Trophoblast cell (in vitro differentiated cells and primary cell): ENCODE results near the gene TUBB4A.
A peak's percentile ranks its signal among the peaks of the same experiment; 100 is the strongest.

Experiments used
- DNase-seq, 2 donors: peaks; one replicate each; pipeline ENCODE4 v3.0.0-alpha.2; 2016
- H2AFZ ChIP-seq: 2 replicates; pipeline ENCODE4 v1.6.1; 2013; ENCODE audit warnings: low read length, moderate library complexity, mild to moderate bottlenecking; ENCODE audit not compliant: insufficient read depth, poor library complexity
- H2AK5ac ChIP-seq: 2 replicates; pipeline ENCODE4 v1.6.1; 2013; ENCODE audit warnings: mild to moderate bottlenecking, low read length
- H2BK120ac ChIP-seq: 2 replicates; pipeline ENCODE4 v1.6.1; 2013; ENCODE audit warnings: low read length, mild to moderate bottlenecking, moderate library complexity; ENCODE audit not compliant: insufficient read depth, poor library complexity
- H2BK12ac ChIP-seq: 2 replicates; pipeline ENCODE4 v1.6.1; 2013; ENCODE audit warnings: mild to moderate bottlenecking, low read length, moderate library complexity
- H2BK5ac ChIP-seq: 2 replicates; pipeline ENCODE4 v1.6.1; 2013; ENCODE audit warnings: low read length, low read depth, moderate library complexity, mild to moderate bottlenecking; ENCODE audit not compliant: poor library complexity
- H3K14ac ChIP-seq: 2 replicates; pipeline ENCODE4 v1.6.1; 2013; ENCODE audit warnings: mild to moderate bottlenecking, low read length
- H3K18ac ChIP-seq: 2 replicates; pipeline ENCODE4 v1.6.1; 2013; ENCODE audit warnings: mild to moderate bottlenecking, low read length
- H3K23ac ChIP-seq: 2 replicates; pipeline ENCODE4 v1.6.1; 2013; ENCODE audit warnings: low read length
- H3K27ac ChIP-seq: 2 replicates; pipeline ENCODE4 v1.5.1; 2013; ENCODE audit warnings: low read depth, mild to moderate bottlenecking, inconsistent platforms, low read length, moderate library complexity
- H3K27me3 ChIP-seq: 2 replicates; pipeline ENCODE4 v1.6.1; 2013; ENCODE audit warnings: inconsistent platforms, mild to moderate bottlenecking, low read length, moderate library complexity; ENCODE audit not compliant: insufficient read depth
- H3K36me3 ChIP-seq, 2 experiments: 1 replicate in 1 of 2; 2 replicates in 1 of 2; pipeline ENCODE4 v1.6.1; 2013; ENCODE audit warnings: low read length in 2 of 2, mild to moderate bottlenecking in 2 of 2, moderate library complexity in 1 of 2; ENCODE audit not compliant: insufficient read depth in 2 of 2, control insufficient read depth in 1 of 2
- H3K4ac ChIP-seq: 2 replicates; pipeline ENCODE4 v1.6.1; 2013; ENCODE audit warnings: low read depth, mild to moderate bottlenecking, low read length, moderate library complexity
- H3K4me1 ChIP-seq, 2 experiments: 1 replicate in 1 of 2; 2 replicates in 1 of 2; pipeline ENCODE4 v1.6.1; 2013; ENCODE audit warnings: low read length in 2 of 2, mild to moderate bottlenecking in 2 of 2, moderate library complexity in 1 of 2; ENCODE audit not compliant: insufficient read depth in 2 of 2, control insufficient read depth in 1 of 2
- H3K4me2 ChIP-seq: 2 replicates; pipeline ENCODE4 v1.6.1; 2013; ENCODE audit warnings: inconsistent platforms, mild to moderate bottlenecking, low read length, moderate library complexity
- H3K4me3 ChIP-seq: 2 replicates; pipeline ENCODE4 v1.5.1; 2013; ENCODE audit warnings: mild to moderate bottlenecking, low read depth, low read length, inconsistent platforms
- H3K79me1 ChIP-seq: one replicate; pipeline ENCODE4 v1.6.1; 2013; ENCODE audit warnings: low read length
- H3K79me2 ChIP-seq: 2 replicates; pipeline ENCODE4 v1.6.1; 2013; ENCODE audit warnings: low read length, mild to moderate bottlenecking; ENCODE audit not compliant: control insufficient read depth, insufficient read depth, poor library complexity
- H3K9ac ChIP-seq: 2 replicates; pipeline ENCODE4 v1.6.1; 2013; ENCODE audit warnings: mild to moderate bottlenecking, low read length
- H3K9me3 ChIP-seq: 2 replicates; pipeline ENCODE4 v1.6.1; 2013; ENCODE audit warnings: low read depth, mild to moderate bottlenecking, control low read depth, inconsistent platforms, low read length; ENCODE audit not compliant: insufficient read depth
- H4K12ac ChIP-seq: 2 replicates; pipeline ENCODE4 v1.6.1; 2013; ENCODE audit warnings: low read depth, mild to moderate bottlenecking, low read length, moderate library complexity
- H4K8ac ChIP-seq: 2 replicates; pipeline ENCODE4 v1.6.1; 2013; ENCODE audit warnings: low read depth, mild to moderate bottlenecking, low read length, moderate library complexity
- H4K91ac ChIP-seq: one replicate; pipeline ENCODE4 v1.6.1; 2013; ENCODE audit warnings: low read depth, mild to moderate bottlenecking, low read length, moderate library complexity
- WGBS: extraction: QIAGEN DNeasy Blood & Tissue Kit; methylation state at CpG from one replicate; pipeline ENCODE4 v1.1.7; 2013; ENCODE audit warnings: missing lambda C conversion rate; ENCODE audit not compliant: insufficient read length, insufficient coverage; ENCODE audit errors: extremely low coverage; 5-methylcytosine and 5-hydroxymethylcytosine counted together

Gene TUBB4A

DNA sequence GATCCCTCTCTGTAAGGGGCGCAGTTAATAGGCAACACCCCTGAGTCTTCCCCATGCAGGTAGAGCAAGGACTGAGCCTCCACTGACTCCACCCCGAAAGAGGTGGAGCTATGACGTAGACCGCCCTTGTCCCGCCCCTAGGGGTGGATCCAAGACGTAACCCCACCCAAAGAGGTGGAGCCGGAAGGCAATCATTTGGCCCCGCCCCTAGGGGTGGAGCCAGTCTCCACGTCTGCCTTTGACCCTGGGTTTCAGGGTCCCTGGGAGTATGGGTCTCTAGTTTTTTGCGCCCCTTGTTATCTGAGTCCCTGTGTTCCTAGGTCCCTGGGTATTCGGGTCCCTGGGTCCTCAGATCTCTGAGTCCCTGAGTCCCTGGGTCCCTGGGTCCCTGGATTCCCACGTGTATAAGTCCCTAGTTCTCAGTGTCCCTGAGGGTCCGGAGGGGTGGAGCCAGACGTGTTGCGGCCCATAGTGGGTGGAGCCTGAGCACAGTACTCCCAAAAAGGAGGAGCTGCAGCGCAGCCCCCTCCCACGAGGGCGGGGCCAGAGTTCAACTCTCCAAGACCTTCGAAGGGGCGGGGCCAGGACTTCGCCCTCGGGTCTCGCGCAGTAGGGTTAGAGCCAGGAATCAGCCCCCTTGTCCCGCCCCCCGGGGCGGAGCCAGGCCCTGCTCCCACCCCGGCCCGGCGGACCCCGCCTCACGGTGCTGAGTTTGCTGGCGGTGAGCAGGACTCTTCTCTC is 25.8 kb downstream of the TUBB4A start:
- H2BK5ac ChIP-seq: no peak overlapping the region
- H3K36me3 ChIP-seq: no peaks in the 10 kb centered on the region

DNA sequence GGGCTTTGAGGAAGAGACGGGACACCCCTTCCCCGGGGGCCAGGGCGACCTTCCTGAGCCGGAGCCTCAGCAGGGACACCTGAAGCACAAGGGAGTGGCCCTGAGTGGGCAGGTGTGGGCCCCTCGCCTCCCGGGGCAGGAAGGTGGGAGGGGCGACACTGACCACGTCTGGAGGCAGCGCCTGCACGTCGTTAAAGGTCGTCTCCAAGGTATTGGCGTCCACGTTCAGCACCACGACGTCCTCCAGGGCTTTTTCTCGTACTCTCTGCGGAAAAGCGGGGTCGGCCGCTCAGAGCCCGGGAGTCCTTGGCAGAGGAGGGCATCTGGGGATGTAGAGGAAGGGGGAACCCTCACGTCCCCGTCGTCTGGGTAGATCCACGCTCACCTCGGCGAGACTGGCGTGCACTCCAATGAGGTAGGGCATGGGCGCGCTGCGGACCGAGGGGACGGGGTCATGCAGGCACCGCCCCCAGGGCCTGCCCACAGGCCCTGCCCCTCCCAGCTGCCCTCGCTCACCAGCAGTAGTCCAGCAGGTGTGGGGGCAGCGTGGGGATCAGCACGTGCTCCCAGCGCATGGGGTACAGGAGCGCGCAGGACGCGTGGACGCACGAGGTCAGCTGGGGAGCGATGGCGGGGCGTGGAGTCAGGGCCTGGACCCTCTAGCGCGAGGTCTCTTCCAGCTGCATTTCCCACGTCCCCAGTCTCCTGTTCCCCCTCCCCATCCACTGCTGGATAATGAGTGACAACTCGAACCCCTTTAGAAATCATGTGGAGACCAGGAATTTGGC is 26.6 kb downstream of the TUBB4A start:
- Histone ChIP-seq H2AK5ac (no peak overlapping the region), H3K18ac (no peak overlapping the region), H3K9me3 (peaks cover 9% of the 10 kb centered on the region), H3K36me3 (no peaks in the 10 kb centered on the region), H4K91ac (no peak overlapping the region), H3K4me2 (peak overlapping the region; percentile 49), H2BK5ac (no peak overlapping the region), H2BK120ac (no peak overlapping the region), H4K12ac (no peak overlapping the region), H3K27ac (no peak overlapping the region), H4K8ac (no peak overlapping the region), H2AFZ (peak overlapping the region; percentile 23), H2BK12ac (no peak overlapping the region), H3K79me1 (no peaks in the 10 kb centered on the region), H3K23ac (no peak overlapping the region), H3K14ac (no peak overlapping the region), H3K27me3 (no peaks in the 10 kb centered on the region), H3K9ac (no peak overlapping the region), H3K4me3 (peak overlapping the region; percentile 53), H3K4ac (no peak overlapping the region), H3K4me1 (peaks cover 10 to 14% of the 10 kb centered on the region in 2 experiments), H3K79me2 (no peaks in the 10 kb centered on the region)
- no CpG with 5 or more reads among the region's 52 CpGs for WGBS
- no peak for DNase-seq

More for the DNA sequence above, 25.8 kb downstream of the TUBB4A start:
- Histone ChIP-seq H4K91ac (no peak overlapping the region), H2BK12ac (no peak overlapping the region), H3K27me3 (no peaks in the 10 kb centered on the region), H3K79me1 (no peaks in the 10 kb centered on the region), H3K23ac (no peak overlapping the region), H3K4ac (no peak overlapping the region), H3K9me3 (peaks cover 11% of the 10 kb centered on the region), H3K9ac (no peak overlapping the region), H3K4me2 (peak overlapping the region; percentile 64), H3K27ac (no peak overlapping the region), H4K12ac (no peak overlapping the region), H2AK5ac (no peak overlapping the region), H3K18ac (no peak overlapping the region), H2AFZ (no peak overlapping the region), H3K4me1 (peaks cover 10 to 14% of the 10 kb centered on the region in 2 experiments), H3K14ac (no peak overlapping the region), H4K8ac (no peak overlapping the region), H2BK120ac (no peak overlapping the region), H3K79me2 (no peaks in the 10 kb centered on the region), H3K4me3 (no peak overlapping the region)
- peak in 1 of 2 donors; percentile 52 for DNase-seq
- no CpG with 5 or more reads among the region's 33 CpGs for WGBS

DNA sequence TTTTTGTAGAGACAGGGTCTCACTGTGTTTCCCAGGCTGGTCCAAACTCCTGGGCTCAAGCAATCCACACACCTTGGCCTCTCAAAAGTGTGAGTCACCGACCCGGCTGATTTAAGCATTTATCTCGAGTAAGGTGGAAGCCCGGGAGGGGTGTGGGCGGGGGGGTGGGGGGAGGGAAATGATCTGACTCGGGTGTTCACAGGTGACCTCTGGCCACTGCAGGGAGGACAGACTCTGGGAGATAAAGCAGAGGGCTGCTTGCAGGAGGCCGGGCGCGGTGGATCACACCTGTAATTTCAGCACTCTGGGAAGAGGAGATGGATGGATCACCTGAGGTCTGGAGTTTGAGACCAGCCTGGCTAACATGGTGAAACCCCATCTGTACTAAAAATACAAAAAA is 28.5 kb downstream of the TUBB4A start:
- Histone ChIP-seq H3K27ac (no peak overlapping the region), H2BK12ac (no peak overlapping the region), H3K23ac (no peak overlapping the region), H2BK120ac (no peak overlapping the region), H2BK5ac (no peak overlapping the region), H4K8ac (no peak overlapping the region), H3K79me2 (no peaks in the 10 kb centered on the region), H4K12ac (no peak overlapping the region), H3K36me3 (no peaks in the 10 kb centered on the region), H3K9ac (no peak overlapping the region), H3K18ac (no peak overlapping the region), H3K9me3 (peaks cover 9% of the 10 kb centered on the region), H3K4me2 (no peak overlapping the region), H2AFZ (no peak overlapping the region), H3K4ac (no peak overlapping the region), H3K4me1 (peaks cover 10 to 14% of the 10 kb centered on the region in 2 experiments), H2AK5ac (no peak overlapping the region), H4K91ac (no peak overlapping the region), H3K79me1 (no peaks in the 10 kb centered on the region), H3K4me3 (no peak overlapping the region), H3K27me3 (no peaks in the 10 kb centered on the region), H3K14ac (no peak overlapping the region)
- peak; percentile 14 to 32 for DNase-seq
- no CpG with 5 or more reads among the region's 9 CpGs for WGBS

DNA sequence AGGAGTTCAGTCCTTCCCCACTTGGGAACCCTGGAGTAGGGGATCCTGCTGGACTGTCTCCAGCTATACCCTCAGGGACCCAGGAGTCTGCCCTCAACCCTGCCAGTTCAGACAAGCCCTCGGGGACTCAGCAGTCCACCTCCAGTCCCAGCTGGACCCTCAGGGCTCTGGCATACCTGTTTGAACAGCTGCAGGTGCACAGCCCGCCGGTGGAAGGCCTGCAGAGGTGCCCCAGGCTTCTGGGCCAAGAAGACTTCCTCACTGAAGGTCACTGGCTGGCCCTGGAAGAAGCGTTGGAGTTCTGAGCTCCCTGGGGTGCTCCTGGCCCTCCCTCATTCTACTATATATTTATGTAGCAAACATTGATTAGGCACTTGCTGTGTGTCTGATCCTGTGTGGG is 29.4 kb downstream of the TUBB4A start:
- Histone ChIP-seq H2AK5ac (no peak overlapping the region), H2BK5ac (no peak overlapping the region), H2BK120ac (no peak overlapping the region), H4K8ac (no peak overlapping the region), H3K79me1 (no peaks in the 10 kb centered on the region), H2BK12ac (no peak overlapping the region), H3K9me3 (peaks cover 9% of the 10 kb centered on the region), H3K27ac (no peak overlapping the region), H3K4me2 (no peak overlapping the region), H3K9ac (no peak overlapping the region), H3K14ac (no peak overlapping the region), H3K18ac (no peak overlapping the region), H3K4me3 (no peak overlapping the region), H3K27me3 (no peaks in the 10 kb centered on the region), H4K91ac (no peak overlapping the region), H3K79me2 (no peaks in the 10 kb centered on the region), H3K36me3 (peaks cover 0 to 5% of the 10 kb centered on the region in 2 experiments), H3K23ac (no peak overlapping the region), H3K4me1 (peaks cover 10 to 14% of the 10 kb centered on the region in 2 experiments), H2AFZ (no peak overlapping the region), H3K4ac (no peak overlapping the region), H4K12ac (no peak overlapping the region)
- no CpG with 5 or more reads among the region's 4 CpGs for WGBS
- peak; percentile 54 to 61 for DNase-seq
